Neural progenitor cell (in vitro differentiated cells): Measurements from ENCODE around the gene UGT1A6. TPM values are rescaled to one million over a fixed set of nuclear protein-coding genes. Genes with fewer than 3 reads are reported as not detected.

ENCODE experiments used
- DNase-seq: peaks from one replicate; pipeline ENCODE4 v3.0.0-alpha.2; 2016; ENCODE audit warnings: low spot score
- H2AFZ ChIP-seq: fragments of 200-600 bp; sonication (generic); replicated peaks from 2 replicates; pipeline ENCODE4 v1.6.1; 2016; ENCODE audit warnings: antibody characterized with exemption
- H3F3A ChIP-seq: fragments of 200-600 bp; sonication (generic); 2 replicates; pipeline ENCODE4 v1.6.1; 2016; ENCODE audit warnings: antibody characterized with exemption, low read depth
- H3K27ac ChIP-seq: fragments of 200-600 bp; sonication (generic); 2 replicates; pipeline ENCODE4 v1.5.1; 2016; ENCODE audit warnings: mild to moderate bottlenecking
- H3K27me3 ChIP-seq: fragments of 200-600 bp; sonication (generic); 2 replicates; pipeline ENCODE4 v1.6.1; 2016; ENCODE audit warnings: mild to moderate bottlenecking, moderate library complexity
- H3K36me3 ChIP-seq: fragments of 200-600 bp; sonication (generic); 2 replicates; pipeline ENCODE4 v1.5.1; 2016
- H3K4me1 ChIP-seq: fragments of 200-600 bp; sonication (generic); 2 replicates; pipeline ENCODE4 v1.6.1; 2016; ENCODE audit warnings: mixed run types
- H3K4me2 ChIP-seq: fragments of 200-600 bp; sonication (generic); 2 replicates; pipeline ENCODE4 v1.6.1; 2016
- H3K4me3 ChIP-seq: fragments of 200-600 bp; sonication (generic); 2 replicates; pipeline ENCODE4 v1.5.1; 2016
- H3K79me2 ChIP-seq: fragments of 200-600 bp; sonication (generic); 2 replicates; pipeline ENCODE4 v1.6.1; 2016; ENCODE audit warnings: low read depth
- H3K9ac ChIP-seq: fragments of 200-600 bp; sonication (generic); 2 replicates; pipeline ENCODE4 v1.6.1; 2016
- H3K9me3 ChIP-seq: fragments of 200-600 bp; sonication (generic); 2 replicates; pipeline ENCODE4 v1.5.1; 2016; ENCODE audit warnings: low read depth
- H4K20me1 ChIP-seq: fragments of 200-600 bp; sonication (generic); 2 replicates; pipeline ENCODE4 v1.6.1; 2016; ENCODE audit warnings: low read depth
- H3K27ac Mint-ChIP-seq: 3 replicates; pipeline ENCODE4 v1.8.0; 2021; ENCODE audit warnings: mixed read lengths
- H3K27me3 Mint-ChIP-seq: 2 replicates; pipeline ENCODE4 v1.8.0; 2022; ENCODE audit warnings: low read depth, mild to moderate bottlenecking, inconsistent platforms, moderate library complexity, mixed read lengths; ENCODE audit not compliant: insufficient read depth
- H3K36me3 Mint-ChIP-seq: 3 replicates; pipeline ENCODE4 v1.8.0; 2021; ENCODE audit warnings: mixed read lengths
- H3K4me1 Mint-ChIP-seq: 3 replicates; pipeline ENCODE4 v1.8.0; 2021; ENCODE audit warnings: mixed read lengths
- H3K4me3 Mint-ChIP-seq: 3 replicates; pipeline ENCODE4 v1.8.0; 2021; ENCODE audit warnings: mild to moderate bottlenecking, moderate library complexity, mixed read lengths
- H3K9me3 Mint-ChIP-seq: 3 replicates; pipeline ENCODE4 v1.8.0; 2020; ENCODE audit warnings: mixed read lengths
- EZH2 ChIP-seq: fragments of 200-600 bp; sonication (generic); IDR thresholded peaks from 2 replicates; pipeline ENCODE4 v1.6.1; 2017; ENCODE audit warnings: antibody characterized with exemption, mild to moderate bottlenecking, moderate library complexity
- EZH2phosphoT487 ChIP-seq: fragments of 200-600 bp; sonication (generic); IDR thresholded peaks from 2 replicates; pipeline ENCODE4 v1.6.1; 2017; ENCODE audit warnings: antibody characterized with exemption
- total RNA-seq: library from RNA; depleted of rRNA; stranded (reverse); fragments of >200 nt; gene quantifications from 2 replicates; pipeline ENCODE4 v1.2.3, GENCODE V29; 2015; ENCODE audit warnings: low replicate concordance
- TF ChIP-seq, protein P1 (sequence below): fragments of 200-600 bp; sonication (generic); IDR thresholded peaks from 2 replicates; pipeline ENCODE4 v1.5.1; 2017; ENCODE audit warnings: antibody characterized with exemption, mild to moderate bottlenecking

The UGT1A6 gene
- total RNA-seq, 1 donor from 2014 or later: not detected

DNA sequence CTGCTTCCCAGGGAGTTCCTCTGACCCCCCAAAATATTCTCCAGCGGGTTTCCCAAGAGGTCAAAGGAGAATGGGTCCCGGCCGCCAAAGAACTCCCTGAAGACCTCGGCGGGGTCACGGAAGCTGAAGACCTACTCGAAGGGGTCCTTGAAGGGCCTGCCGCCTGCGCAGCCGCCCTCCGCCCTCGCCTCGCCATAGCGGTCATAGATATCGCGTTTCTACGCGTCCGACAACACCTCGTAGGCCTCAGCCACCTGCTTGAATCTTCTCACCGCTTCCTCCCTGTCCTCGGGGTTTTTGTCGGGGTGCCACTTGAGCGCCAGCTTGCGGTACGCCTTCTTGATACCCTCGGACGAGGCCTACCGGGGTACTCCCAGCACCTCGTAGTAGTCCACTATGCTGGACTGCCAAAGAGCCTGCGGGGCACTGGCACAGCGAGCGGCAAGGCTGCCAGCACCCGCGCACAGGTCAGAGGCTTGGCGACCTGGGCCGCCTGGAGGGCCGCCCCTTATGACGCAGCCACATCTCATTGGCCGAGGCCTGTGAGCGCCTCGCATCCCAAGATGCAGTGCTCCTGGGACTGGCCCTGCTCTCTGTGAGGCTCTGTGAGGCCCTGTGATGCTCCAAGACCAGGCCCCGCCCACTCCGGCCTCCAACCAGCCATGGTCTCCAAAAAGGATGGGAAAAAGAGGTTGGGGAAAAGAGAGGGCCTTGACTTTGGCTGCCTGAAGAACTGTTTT lies 62.4 kb downstream of the UGT1A6 start:
- peaks cover 24% of the 10 kb centered on the region for H3K9me3 Mint-ChIP-seq
- TF ChIP-seq, protein P1, sequence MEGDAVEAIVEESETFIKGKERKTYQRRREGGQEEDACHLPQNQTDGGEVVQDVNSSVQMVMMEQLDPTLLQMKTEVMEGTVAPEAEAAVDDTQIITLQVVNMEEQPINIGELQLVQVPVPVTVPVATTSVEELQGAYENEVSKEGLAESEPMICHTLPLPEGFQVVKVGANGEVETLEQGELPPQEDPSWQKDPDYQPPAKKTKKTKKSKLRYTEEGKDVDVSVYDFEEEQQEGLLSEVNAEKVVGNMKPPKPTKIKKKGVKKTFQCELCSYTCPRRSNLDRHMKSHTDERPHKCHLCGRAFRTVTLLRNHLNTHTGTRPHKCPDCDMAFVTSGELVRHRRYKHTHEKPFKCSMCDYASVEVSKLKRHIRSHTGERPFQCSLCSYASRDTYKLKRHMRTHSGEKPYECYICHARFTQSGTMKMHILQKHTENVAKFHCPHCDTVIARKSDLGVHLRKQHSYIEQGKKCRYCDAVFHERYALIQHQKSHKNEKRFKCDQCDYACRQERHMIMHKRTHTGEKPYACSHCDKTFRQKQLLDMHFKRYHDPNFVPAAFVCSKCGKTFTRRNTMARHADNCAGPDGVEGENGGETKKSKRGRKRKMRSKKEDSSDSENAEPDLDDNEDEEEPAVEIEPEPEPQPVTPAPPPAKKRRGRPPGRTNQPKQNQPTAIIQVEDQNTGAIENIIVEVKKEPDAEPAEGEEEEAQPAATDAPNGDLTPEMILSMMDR: no peak
- TF ChIP-seq EZH2phosphoT487: no peak
- no peak for TF ChIP-seq EZH2
- no peak overlapping the region for H3K4me3 Mint-ChIP-seq
- Histone ChIP-seq H3K4me3 (no peak overlapping the region), H3K9me3 (no peaks in the 10 kb centered on the region), H3K27me3 (no peaks in the 10 kb centered on the region), H3F3A (no peaks in the 10 kb centered on the region), H3K79me2 (no peaks in the 10 kb centered on the region), H2AFZ (no peak overlapping the region), H3K4me2 (no peak overlapping the region), H3K4me1 (peaks cover 3% of the 10 kb centered on the region), H3K36me3 (no peaks in the 10 kb centered on the region), H3K27ac (no peak overlapping the region), H4K20me1 (no peaks in the 10 kb centered on the region), H3K9ac (no peak overlapping the region)
- peaks cover 1% of the 10 kb centered on the region for H3K36me3 Mint-ChIP-seq
- peaks cover 3% of the 10 kb centered on the region for H3K4me1 Mint-ChIP-seq
- no peak overlapping the region for H3K27ac Mint-ChIP-seq
- peaks cover 5% of the 10 kb centered on the region for H3K27me3 Mint-ChIP-seq
- no peak for DNase-seq

DNA sequence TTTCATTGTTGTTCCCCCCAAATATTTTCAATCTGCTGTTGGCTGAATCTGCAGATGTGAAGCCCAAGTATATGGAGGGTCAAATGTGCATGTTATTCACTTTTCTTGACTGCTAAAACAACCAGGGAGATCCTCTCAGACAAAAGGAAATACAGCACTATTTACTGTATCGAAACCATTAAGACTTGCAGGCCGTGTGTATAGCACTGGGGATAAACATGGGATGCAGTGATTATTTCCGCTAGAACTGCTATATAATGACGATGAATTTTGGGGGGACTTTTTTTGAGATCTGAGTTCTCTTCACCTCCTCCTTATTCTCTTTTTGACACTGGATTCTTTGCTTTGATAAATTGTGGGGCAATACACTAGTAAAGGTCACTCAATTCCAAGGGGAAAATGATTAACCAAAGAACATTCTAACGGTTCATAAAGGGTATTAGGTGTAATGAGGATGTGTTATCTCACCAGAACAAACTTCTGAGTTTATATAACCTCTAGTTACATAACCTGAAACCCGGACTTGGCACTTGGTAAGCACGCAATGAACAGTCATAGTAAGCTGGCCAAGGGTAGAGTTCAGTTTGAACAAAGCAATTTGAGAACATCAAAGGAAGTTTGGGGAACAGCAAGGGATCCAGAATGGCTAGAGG lies 63.9 kb downstream of the UGT1A6 start:
- H3K4me1 Mint-ChIP-seq: peaks cover 5% of the 10 kb centered on the region
- H2AFZ ChIP-seq: no peak overlapping the region
- no peaks in the 10 kb centered on the region for H3K27me3 ChIP-seq
- no peaks in the 10 kb centered on the region for H4K20me1 ChIP-seq
- H3K79me2 ChIP-seq: no peaks in the 10 kb centered on the region
- H3K27ac Mint-ChIP-seq: no peak overlapping the region
- DNase-seq: no peak
- H3K36me3 ChIP-seq: no peaks in the 10 kb centered on the region
- peaks cover 5% of the 10 kb centered on the region for H3K27me3 Mint-ChIP-seq
- no peak overlapping the region for H3K4me3 Mint-ChIP-seq
- no peak overlapping the region for H3K4me2 ChIP-seq
- no peak overlapping the region for H3K27ac ChIP-seq
- TF ChIP-seq EZH2phosphoT487 (no peak), EZH2 (no peak)
- TF ChIP-seq, protein P1: no peak
- H3K9me3 Mint-ChIP-seq: peaks cover 15% of the 10 kb centered on the region
- H3K4me3 ChIP-seq: no peak overlapping the region
- no peak overlapping the region for H3K9ac ChIP-seq
- H3K4me1 ChIP-seq: peaks cover 3% of the 10 kb centered on the region
- H3K9me3 ChIP-seq: no peaks in the 10 kb centered on the region
- H3F3A ChIP-seq: no peaks in the 10 kb centered on the region
- peaks cover under 1% of the 10 kb centered on the region for H3K36me3 Mint-ChIP-seq

DNA sequence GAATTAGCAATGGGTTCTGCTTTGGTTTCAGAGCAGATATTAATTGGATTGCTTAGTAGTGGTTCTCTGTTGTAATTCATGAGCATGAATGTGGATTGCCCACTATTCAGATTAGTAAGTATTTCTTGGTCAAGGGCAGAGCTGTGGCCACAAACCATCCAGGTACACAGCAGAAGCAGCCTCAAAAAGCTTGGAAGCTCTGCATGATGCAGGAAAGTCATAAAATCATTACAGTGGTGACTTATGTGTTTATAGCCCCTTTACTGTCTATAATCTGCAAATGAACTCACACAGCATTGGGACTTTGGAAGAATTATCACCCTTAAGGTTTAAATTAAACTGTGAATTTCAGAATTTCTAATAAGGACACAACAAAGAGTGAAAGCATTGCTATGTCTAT lies 65.5 kb downstream of the UGT1A6 start:
- peaks cover 2% of the 10 kb centered on the region for H3K27me3 Mint-ChIP-seq
- H3K27ac ChIP-seq: no peak overlapping the region
- no peak for DNase-seq
- no peak overlapping the region for H3K4me3 ChIP-seq
- no peak overlapping the region for H3K4me2 ChIP-seq
- H4K20me1 ChIP-seq: no peaks in the 10 kb centered on the region
- H3K4me3 Mint-ChIP-seq: no peak overlapping the region
- peaks cover 5% of the 10 kb centered on the region for H3K4me1 Mint-ChIP-seq
- no peak overlapping the region for H2AFZ ChIP-seq
- no peak overlapping the region for H3K9ac ChIP-seq
- H3K36me3 ChIP-seq: no peaks in the 10 kb centered on the region
- H3K79me2 ChIP-seq: no peaks in the 10 kb centered on the region
- no peaks in the 10 kb centered on the region for H3K9me3 ChIP-seq
- no peak for TF ChIP-seq EZH2
- TF ChIP-seq EZH2phosphoT487: no peak
- TF ChIP-seq, protein P1: no peak
- H3K4me1 ChIP-seq: no peaks in the 10 kb centered on the region
- H3K27me3 ChIP-seq: no peaks in the 10 kb centered on the region
- no peaks in the 10 kb centered on the region for H3F3A ChIP-seq
- H3K9me3 Mint-ChIP-seq: peaks cover 6% of the 10 kb centered on the region
- no peak overlapping the region for H3K27ac Mint-ChIP-seq
- no peaks in the 10 kb centered on the region for H3K36me3 Mint-ChIP-seq
